Hepatocyte (in vitro differentiated cells): ENCODE measurements around the gene DLX1.

ENCODE experiments used
- CTCF ChIP-seq: fragments of 200-600 bp; sonication (generic); IDR thresholded peaks from 2 replicates; pipeline ENCODE4 v1.5.1; 2016; ENCODE audit warnings: antibody characterized with exemption, mild to moderate bottlenecking; ENCODE audit not compliant: poor library complexity
- EZH2 ChIP-seq: fragments of 200-600 bp; sonication (generic); IDR thresholded peaks from 2 replicates; pipeline ENCODE4 v1.6.1; 2016; ENCODE audit warnings: antibody characterized with exemption, mild to moderate bottlenecking, borderline replicate concordance

GRCh38 chr2:172038604-172039003 is 46.7 kb upstream of the DLX1 start:
- TF ChIP-seq EZH2 (no peak), CTCF (no peak)
